Measurements from ENCODE around the gene CD151.

DNA sequence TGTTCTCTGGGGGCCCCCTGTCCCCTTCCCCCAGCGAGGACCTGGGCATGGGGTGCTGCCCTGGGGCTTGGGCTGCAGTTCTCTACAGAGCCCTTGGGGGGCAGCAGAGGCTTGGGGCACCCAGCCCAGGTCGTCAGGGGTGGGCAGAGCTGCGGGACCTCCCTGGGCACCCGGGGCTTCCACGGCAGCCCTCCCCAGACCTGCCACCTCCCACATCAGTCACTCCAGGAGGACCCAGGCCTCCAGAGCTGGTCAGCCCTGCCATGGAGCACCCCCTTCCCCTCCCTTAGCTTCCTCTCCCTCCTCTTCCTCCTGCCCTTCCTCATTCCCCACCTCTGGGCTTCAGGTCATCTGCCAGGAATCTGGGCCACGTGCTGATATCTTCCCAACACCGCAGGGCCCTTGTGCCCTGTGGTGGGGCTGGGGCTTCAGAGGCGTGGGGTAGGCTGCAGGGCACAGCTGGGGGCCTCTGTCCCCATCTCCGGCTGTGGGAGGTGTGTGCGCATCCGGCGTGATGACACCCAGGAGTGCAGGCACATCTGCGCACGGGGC lies 15.7 kb downstream of the CD151 start:
- TF ChIP-seq, protein P1, sequence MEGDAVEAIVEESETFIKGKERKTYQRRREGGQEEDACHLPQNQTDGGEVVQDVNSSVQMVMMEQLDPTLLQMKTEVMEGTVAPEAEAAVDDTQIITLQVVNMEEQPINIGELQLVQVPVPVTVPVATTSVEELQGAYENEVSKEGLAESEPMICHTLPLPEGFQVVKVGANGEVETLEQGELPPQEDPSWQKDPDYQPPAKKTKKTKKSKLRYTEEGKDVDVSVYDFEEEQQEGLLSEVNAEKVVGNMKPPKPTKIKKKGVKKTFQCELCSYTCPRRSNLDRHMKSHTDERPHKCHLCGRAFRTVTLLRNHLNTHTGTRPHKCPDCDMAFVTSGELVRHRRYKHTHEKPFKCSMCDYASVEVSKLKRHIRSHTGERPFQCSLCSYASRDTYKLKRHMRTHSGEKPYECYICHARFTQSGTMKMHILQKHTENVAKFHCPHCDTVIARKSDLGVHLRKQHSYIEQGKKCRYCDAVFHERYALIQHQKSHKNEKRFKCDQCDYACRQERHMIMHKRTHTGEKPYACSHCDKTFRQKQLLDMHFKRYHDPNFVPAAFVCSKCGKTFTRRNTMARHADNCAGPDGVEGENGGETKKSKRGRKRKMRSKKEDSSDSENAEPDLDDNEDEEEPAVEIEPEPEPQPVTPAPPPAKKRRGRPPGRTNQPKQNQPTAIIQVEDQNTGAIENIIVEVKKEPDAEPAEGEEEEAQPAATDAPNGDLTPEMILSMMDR (IDR thresholded peaks at IDR 0.05; ENCODE audit: low read depth, low read length, missing input control): peak; percentile 77
- no peak for TF ChIP-seq TAF1 (conservative IDR thresholded peaks at IDR 0.05)

Data from liver (tissue), 3 donors.